NB4 (cell line): ENCODE results near the gene CLPSL2.

Source experiments
- DNase-seq: peaks from one replicate; pipeline ENCODE4 v3.0.0; 2010; ENCODE audit warnings: low read depth
- H3K4me3 ChIP-seq: one replicate; pipeline ENCODE4 v1.5.1; 2011; ENCODE audit warnings: mild to moderate bottlenecking, low read depth, low read length, moderate library complexity
- MYC ChIP-seq: IDR thresholded peaks from 2 replicates; pipeline ENCODE4 v1.6.1; 2011; ENCODE audit warnings: low read depth, low read length
- POLR2A ChIP-seq: IDR thresholded peaks from 2 replicates; pipeline ENCODE4 v1.6.1; 2011; ENCODE audit warnings: mild to moderate bottlenecking; ENCODE audit not compliant: insufficient read length; ENCODE audit errors: extremely low read depth
- TF ChIP-seq, protein P1 (sequence below): IDR thresholded peaks from 2 replicates; pipeline ENCODE4 v1.6.1; 2011; ENCODE audit warnings: low read depth, low read length
- TF ChIP-seq, protein P2 (sequence below): IDR thresholded peaks from one replicate; pipeline ENCODE4 v1.5.1; 2012; ENCODE audit warnings: low read depth, low read length

Gene CLPSL2, protein sequence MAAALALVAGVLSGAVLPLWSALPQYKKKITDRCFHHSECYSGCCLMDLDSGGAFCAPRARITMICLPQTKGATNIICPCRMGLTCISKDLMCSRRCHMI

DNA sequence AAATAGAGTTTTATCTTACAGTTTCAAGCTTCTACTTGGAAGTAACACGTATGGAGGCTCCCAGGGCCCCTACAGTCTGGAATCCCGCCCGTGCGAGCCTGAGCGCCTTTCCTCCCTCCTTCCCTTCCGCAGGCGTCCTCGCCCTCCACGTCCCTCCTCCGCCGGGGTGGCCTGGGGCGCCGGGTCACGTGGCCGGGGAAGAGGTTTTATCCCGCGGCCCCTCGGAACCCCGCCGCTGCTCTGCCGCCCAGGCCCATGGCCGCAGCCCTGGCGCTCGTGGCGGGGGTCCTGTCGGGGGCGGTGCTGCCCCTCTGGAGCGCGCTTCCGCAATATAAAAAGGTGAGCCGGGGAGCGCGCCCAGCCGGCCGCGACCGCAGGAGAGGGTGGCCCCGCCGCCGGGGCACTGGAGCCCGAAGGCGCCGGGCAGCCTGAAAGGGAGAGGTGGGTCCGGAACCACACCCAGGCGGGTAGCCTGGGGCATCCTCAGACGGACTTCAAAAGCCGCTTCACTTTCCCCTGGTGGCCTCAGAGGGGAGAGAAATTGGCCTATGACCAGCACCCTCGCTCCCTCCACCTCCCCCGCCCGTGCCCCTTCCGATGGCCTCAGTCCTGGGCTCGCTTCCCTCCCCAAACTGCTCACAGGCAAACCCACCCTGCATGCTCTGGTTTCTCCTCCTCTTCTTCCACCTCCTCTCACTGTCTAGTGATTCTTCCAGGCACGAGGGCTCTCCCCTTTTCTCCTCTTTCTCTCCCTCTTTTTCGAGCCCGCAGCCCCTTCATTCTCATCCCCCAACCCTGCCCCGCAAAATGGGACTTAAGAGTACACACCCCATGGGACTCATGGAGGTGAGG, at the start of gene CLPSL2:
TSS of gene CLPSL2 (plus strand) at position 235 of the 852 bp plus-strand sequence. CDS start at position 256, 21 bp downstream.
- H3K4me3 ChIP-seq = peak within 1 kb of the TSS; percentile 9
- DNase-seq = peak; percentile 47

DNA sequence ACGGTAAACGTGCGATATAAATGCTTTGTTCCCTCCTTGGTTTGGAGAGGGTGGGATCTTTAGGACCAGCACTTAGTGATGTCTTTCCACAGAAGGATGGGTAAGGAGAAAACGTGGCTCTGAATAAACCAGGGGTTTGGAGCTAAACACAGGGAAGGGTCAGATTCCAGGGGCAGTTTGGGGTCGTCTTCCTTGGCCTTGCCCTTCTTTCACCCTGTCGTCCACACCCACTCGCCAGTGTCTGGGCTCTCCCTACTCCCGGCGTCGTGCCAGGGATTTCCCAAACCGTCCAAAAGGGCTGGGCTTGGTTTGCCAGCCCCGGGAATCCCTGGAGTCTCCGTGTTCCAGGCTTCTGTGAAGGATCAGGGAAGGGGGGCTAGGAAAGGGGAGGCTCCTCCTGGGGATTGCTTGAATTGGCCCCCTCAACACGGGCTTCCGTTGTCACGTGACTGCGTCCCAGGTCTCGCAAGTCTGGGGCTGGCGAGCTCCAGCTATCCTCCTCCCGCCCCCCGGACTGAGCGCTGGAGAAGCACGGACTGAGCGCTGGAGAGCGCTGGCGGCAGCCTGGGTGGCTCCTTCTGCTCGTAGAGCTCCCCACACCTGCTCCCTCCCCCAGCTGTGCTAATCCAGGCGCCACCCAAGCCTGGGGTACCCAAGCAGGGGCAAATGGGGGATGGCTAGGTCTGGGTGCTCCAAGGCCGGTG, 49.0 kb upstream of the CLPSL2 start:
- H3K4me3 ChIP-seq = peak overlapping the region; percentile 61
- DNase-seq = peak; percentile 88
- TF ChIP-seq MYC (no peak; the same call in 1 of the 2 replicates), POLR2A (no peak)
- TF ChIP-seq, protein P1, sequence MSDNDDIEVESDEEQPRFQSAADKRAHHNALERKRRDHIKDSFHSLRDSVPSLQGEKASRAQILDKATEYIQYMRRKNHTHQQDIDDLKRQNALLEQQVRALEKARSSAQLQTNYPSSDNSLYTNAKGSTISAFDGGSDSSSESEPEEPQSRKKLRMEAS = peak; percentile 45; the same call in 1 of the 2 replicates

More for the DNA sequence above, at the start of gene CLPSL2:
- TF ChIP-seq, protein P1 = no peak; the same call in 1 of the 2 replicates
- no peak for TF ChIP-seq MYC

DNA sequence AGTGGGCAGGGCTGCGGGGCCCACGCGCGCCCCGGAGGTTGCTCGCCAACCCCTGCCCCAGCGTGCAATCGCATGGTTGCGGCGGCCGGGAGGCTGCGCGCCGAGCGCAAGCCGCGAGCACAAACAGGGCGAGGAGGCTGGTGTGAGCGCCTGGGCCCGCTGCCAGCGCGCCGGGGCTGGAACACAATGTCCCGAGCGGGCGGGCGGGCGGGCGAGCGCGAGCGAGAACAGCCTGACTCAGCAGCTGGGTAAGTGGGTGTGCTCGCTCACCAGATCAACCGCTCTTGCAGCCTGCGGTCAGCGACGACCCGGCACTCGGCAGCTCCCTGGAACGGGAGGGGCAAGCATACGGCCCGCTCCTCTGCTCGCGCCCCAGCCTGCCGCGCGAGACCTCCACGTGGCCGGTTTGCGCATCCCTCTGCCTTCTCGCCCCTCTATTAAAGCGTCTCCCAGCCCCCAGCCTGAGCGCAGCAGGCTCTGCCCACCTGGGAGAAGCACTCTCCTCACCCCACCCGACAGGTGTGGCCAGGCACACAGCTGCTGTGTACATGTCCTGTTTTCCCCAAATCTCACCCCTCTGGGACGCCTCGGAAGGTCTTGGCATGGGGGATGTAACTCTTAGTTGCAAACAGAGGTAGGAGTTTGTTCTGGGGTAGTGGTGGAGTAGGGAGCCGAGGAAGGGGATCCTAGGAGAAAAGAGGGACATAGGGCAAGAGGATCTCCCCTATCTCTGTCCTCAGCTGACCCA, 48.3 kb upstream of the CLPSL2 start:
- H3K4me3 ChIP-seq = peak overlapping the region; percentile 61
- TF ChIP-seq, protein P2, sequence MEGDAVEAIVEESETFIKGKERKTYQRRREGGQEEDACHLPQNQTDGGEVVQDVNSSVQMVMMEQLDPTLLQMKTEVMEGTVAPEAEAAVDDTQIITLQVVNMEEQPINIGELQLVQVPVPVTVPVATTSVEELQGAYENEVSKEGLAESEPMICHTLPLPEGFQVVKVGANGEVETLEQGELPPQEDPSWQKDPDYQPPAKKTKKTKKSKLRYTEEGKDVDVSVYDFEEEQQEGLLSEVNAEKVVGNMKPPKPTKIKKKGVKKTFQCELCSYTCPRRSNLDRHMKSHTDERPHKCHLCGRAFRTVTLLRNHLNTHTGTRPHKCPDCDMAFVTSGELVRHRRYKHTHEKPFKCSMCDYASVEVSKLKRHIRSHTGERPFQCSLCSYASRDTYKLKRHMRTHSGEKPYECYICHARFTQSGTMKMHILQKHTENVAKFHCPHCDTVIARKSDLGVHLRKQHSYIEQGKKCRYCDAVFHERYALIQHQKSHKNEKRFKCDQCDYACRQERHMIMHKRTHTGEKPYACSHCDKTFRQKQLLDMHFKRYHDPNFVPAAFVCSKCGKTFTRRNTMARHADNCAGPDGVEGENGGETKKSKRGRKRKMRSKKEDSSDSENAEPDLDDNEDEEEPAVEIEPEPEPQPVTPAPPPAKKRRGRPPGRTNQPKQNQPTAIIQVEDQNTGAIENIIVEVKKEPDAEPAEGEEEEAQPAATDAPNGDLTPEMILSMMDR = no peak
- TF ChIP-seq MYC (peak; percentile 97), POLR2A (peak; percentile 48)
- TF ChIP-seq, protein P1 = peak; percentile 96
- peak; percentile 99 for DNase-seq

DNA sequence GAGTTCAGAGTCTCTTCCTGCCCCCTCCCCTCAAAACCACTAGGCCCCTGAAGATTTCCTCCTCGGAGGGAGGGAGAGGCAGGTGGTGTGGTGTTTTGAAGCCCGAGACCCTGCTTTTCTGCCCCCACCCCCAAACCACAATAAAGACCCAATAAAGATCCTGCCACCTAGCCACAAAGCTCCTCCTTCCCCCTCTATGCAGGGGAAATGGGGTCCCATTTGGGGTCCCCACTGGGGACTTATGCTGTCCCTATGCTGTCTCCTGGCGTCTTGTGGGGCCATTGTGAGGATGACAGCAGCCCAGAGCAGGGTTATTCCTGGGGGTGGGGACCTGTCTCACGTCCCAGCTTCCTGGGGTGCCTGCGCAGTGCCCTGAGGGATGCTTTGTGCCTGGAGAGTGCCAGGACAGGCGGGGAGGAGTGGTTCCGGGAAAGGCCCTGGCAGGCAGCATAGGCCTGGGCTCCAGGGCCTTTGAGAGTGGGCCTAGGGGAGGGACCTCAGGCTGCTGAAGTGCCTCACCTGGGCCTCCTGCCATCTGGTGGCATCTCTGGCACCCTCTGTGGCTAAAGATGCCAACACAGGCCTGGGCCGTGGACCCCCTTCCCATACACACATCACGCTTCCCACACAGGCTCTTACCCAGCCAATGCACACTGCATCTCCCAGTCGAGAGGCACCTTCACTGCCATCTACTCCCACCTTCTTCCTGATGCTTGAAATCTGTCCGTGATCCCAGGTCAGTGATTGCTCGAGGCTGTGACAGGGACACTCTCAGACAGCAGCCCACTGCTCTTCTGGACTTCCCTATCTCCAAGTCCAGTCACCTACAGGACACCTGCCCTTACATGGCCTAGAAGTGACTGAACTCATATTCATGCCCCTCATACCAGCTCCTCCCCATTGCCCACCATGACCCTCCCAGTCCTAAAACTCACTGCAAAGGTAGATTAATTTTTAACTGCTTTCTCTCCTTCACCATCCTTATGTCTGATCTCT, 47.4 kb upstream of the CLPSL2 start:
- peak overlapping the region; percentile 48 for H3K4me3 ChIP-seq
- TF ChIP-seq POLR2A (no peak), MYC (no peak; the same call in 1 of the 2 replicates)
- TF ChIP-seq, protein P1 = no peak
- TF ChIP-seq, protein P2 = no peak
- DNase-seq = peak; percentile 91

DNA sequence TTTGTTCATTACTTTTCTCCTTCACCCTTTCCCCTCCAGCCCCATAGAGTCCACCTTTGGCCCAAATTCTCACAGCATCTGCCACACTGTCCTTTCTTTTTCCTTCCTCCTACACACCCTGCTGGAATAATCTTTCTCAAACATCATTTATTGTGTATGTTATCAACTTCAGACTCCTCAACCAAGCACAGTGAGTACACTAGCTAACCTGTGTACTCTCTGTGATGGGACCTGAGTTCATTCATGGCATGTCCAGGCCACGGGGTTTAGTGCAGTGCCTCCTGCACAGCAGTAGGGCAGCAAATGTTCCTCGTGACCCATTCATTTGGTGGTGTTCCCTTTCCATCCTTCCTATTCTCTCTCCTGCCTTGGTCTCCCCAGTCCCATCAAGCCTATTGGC, 46.7 kb upstream of the CLPSL2 start:
- TF ChIP-seq, protein P1 = no peak
- TF ChIP-seq POLR2A (no peak), MYC (no peak)
- TF ChIP-seq, protein P2 = no peak
- no peak overlapping the region for H3K4me3 ChIP-seq
- DNase-seq = no peak
